Activated gamma-delta T cell treated with Interleukin-2 at 50 U/mL for 16 hours (primary cell): Measurements from ENCODE around the gene NDUFAF8.
A peak's percentile ranks its signal among the peaks of the same experiment; 100 is the strongest.

Experiments
- DNase-seq: peaks from one replicate; pipeline ENCODE4 v3.0.0-alpha.2; 2020

NDUFAF8 gene

DNA sequence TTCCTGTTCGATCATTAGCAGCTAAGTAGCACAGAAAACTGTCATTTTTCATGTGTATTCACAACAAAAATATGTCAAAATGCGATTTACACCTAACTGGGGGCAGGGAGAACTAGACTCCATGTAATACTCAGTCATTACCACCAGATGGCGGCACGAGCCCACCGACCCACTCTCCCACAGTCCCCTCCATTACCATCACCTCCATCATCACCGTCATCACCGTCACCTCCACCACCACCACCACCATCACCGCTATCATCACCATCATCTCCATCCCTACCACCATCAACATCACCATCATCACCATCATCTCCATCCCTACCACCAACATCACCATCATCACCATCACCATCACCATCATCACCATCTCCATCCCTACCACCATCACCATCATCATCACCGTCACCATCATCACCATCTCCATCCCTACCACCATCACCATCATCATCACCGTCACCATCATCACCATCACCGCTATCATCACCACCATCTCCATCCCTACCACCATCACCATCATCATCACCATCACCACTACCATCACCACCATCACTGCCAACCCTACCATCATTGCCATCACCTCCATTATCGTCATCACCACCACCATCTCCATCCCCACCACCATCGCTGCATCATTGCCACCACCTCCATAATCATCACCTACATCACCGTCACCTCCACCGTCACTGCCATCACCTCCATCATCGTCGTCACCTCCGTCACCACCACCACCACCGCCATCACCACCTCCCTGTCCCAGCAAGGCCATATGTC is 14.4 kb downstream of the NDUFAF8 start:
- DNase-seq: peak; percentile 51

DNA sequence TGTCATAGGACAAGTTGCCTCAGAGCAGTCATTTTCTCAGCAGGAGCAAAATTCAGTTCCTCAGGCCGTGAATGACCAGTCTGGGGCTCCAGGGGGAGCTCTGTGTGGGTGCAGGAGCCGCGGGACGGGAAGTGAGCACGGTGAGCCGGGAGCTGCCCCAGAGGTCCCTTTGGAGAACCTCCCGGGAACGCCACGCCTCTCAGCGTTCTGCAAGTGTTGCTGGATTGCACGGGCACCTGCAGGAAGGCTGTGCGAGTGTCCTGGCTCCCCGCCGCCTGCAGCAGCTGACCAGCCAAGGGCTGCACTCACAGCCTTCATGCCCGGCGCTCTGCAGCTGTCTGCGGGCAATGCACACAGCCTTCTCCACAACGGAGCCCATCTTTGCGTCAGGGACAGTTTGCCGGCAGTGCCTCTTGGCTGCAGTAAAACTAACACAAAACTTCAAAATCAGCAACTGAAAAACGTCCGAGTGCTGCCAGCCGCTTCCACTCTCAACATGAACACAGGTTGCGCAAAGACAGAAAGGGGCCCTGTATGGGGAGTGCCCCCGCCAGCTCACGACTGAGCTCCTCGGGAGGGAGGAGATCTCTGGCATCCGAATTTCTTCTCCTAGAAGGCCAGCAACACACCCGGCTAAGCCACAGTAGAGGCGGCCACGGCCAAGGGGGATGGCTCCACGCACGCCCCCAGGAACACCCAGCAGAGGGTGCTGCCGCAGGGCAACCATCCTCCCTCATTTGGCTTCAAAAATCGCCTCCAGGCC is 16.0 kb downstream of the NDUFAF8 start:
- DNase-seq: no peak

GRCh38 chr17:81256616-81257015 is 17.5 kb downstream of the NDUFAF8 start:
- no peak for DNase-seq

- no peak for DNase-seq
These were observed 18.4 kb downstream of the NDUFAF8 start for GRCh38 chr17:81257533-81257932.

- DNase-seq: no peak
These were observed 19.2 kb downstream of the NDUFAF8 start for GRCh38 chr17:81258292-81258691.

- DNase-seq: no peak
These were observed 20.0 kb downstream of the NDUFAF8 start for GRCh38 chr17:81259058-81259605.

- no peak for DNase-seq
These were observed 21.1 kb downstream of the NDUFAF8 start for GRCh38 chr17:81260171-81260570.

DNA sequence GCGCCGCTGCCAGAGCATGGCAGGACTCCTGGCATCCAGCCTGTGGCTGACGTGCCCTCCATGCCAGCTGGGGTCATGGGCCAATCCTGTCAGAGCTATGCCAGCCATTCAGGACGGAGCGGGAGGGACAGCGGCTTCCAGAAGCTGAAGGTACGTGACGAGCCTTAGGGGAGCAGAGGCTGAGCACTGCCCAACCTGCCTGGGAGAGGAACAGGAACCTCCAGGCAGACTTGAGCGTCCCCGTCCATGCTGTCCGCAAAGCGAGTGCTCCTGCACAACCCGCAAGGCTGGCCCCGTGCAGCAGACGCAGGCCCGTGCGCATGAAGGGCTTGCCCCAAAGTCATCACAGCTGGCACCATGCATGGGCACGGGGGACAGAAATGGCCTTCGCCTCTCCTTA is 21.5 kb downstream of the NDUFAF8 start:
- DNase-seq: no peak

GRCh38 chr17:81261096-81261495 is 22.0 kb downstream of the NDUFAF8 start:
- DNase-seq: no peak

- DNase-seq: no peak
These were observed 22.6 kb downstream of the NDUFAF8 start for GRCh38 chr17:81261582-81262336.

- DNase-seq: no peak
These were observed 24.5 kb downstream of the NDUFAF8 start for GRCh38 chr17:81263371-81264181.

- no peak for DNase-seq
These were observed 25.5 kb downstream of the NDUFAF8 start for GRCh38 chr17:81264640-81265039.

DNA sequence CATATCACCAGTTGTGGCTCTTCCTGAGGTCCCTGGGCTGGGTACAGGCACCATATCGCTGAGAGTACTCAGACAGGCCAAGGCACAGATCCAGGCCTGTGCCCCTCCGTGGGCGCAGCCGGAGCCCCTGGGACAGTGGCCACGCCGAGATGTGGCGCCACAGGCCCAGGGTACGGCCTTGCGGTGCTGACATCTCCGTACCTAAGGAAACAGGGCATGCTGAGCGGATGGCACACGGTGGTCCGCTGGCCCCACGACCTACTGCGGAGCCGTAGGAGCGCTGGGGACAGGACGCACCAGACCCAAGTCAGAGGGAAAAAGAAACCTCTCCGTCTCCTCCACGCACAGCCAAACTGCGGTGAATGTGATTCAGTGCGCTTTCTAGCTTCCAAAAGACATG is 26.5 kb downstream of the NDUFAF8 start:
- DNase-seq: no peak

- no peak for DNase-seq
These were observed 28.4 kb downstream of the NDUFAF8 start for GRCh38 chr17:81267390-81268067.

- DNase-seq: no peak
These were observed 31.2 kb downstream of the NDUFAF8 start for GRCh38 chr17:81270279-81270678.

GRCh38 chr17:81271226-81271625 is 32.1 kb downstream of the NDUFAF8 start:
- DNase-seq: no peak

DNA sequence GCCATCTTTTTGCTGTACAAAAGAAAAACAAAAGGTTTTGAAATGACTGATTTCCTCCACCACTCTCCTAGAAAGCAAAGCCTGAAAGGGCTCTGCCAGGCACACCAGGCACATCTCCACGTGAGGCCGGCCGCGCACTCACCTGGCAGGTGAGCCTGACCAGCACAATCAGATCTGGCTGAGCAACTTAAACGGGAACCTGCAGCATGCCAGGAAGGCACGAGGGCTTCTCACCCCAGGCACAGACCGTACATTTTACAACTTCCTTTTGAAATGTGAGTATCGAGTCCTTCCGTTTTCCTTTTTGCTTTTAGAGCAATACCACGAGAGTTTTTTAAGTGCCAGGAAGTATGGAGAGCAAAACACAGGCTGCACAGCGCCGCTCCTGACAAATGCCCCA is 33.5 kb downstream of the NDUFAF8 start:
- DNase-seq: no peak

DNA sequence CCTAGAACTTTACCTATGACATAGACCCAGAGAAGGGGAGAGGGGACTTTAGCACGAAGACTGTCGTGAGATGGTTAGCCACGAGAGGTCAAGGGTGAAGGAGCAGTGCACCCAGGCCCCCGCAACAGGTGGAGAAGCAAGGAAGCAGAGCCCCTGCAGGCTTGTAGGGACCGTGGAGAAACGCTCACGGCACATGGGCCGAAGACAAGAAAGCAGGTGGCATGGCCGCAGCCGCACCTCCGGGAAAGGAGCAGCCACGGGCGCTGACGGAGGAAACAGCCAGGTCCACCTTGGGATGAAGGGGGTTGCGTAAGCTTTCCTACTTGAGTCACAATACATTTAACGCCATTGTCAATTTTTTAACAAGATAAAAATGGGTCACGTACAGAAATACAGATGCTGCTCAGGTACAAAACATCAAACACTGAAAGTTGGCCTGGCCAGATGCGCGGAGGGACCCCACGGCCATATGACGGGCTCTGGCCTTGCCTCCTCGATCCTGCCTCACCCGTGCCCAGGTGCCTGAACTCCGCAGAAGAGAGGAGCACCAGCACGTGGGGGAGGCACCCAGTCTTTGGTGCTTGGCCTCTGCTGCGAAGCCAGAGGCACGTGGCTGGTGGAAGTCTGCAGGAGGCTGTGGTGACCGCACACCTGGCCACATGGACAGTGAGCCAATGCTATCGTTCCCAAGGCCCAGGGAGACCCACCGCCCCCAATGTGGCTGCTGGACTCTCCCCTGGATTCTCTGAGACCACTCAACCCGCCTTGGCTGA is 34.8 kb downstream of the NDUFAF8 start:
- no peak for DNase-seq

GRCh38 chr17:81274471-81274855 is 35.3 kb downstream of the NDUFAF8 start:
- DNase-seq: no peak

GRCh38 chr17:81276781-81277180 is 37.7 kb downstream of the NDUFAF8 start:
- no peak for DNase-seq

- DNase-seq: no peak
These were observed 38.3 kb downstream of the NDUFAF8 start for GRCh38 chr17:81277421-81277820.
